ENCODE data around the gene FBXL13.

FBXL13 gene

GRCh38 chr7:102933763-102934162 lies 140.8 kb downstream of the FBXL13 start:
- no peak for TF ChIP-seq CTCF (conservative IDR thresholded peaks at IDR 0.05)
- H3K27ac ChIP-seq: no peak overlapping the region

- TF ChIP-seq CTCF (conservative IDR thresholded peaks at IDR 0.05): no peak
- H3K27ac ChIP-seq: no peak overlapping the region
Measured at GRCh38 chr7:102931757-102932156, 142.8 kb downstream of the FBXL13 start.

GRCh38 chr7:102927312-102927933 lies 147.2 kb downstream of the FBXL13 start:
- TF ChIP-seq CTCF (conservative IDR thresholded peaks at IDR 0.05): no peak

GRCh38 chr7:102926783-102927140 lies 147.8 kb downstream of the FBXL13 start:
- TF ChIP-seq CTCF (conservative IDR thresholded peaks at IDR 0.05): no peak

More at GRCh38 chr7:102927312-102927933, 147.2 kb downstream of the FBXL13 start:
- H3K27ac ChIP-seq: no peak overlapping the region

GRCh38 chr7:102925976-102926782 lies 148.4 kb downstream of the FBXL13 start:
- H3K27ac ChIP-seq: no peak overlapping the region
- no peak for TF ChIP-seq CTCF (conservative IDR thresholded peaks at IDR 0.05)

More at GRCh38 chr7:102926783-102927140, 147.8 kb downstream of the FBXL13 start:
- no peak overlapping the region for H3K27ac ChIP-seq

- H3K27ac ChIP-seq: no peak overlapping the region
- no peak for TF ChIP-seq CTCF (conservative IDR thresholded peaks at IDR 0.05)
Measured at GRCh38 chr7:102918845-102919244, 155.8 kb downstream of the FBXL13 start.

GRCh38 chr7:102917436-102918353 lies 156.9 kb downstream of the FBXL13 start:
- no peak for TF ChIP-seq CTCF (conservative IDR thresholded peaks at IDR 0.05)
- H3K27ac ChIP-seq: no peak overlapping the region
